GM11168 (cell line): ENCODE data around the gene HEXIM1.

Source experiments
- in situ Hi-C: fragments of 300-500 bp; cut with MboI; formaldehyde crosslinking; loops from one replicate; pipeline ENCODE4 v1.12.0; 2022; ENCODE audit warnings: low sequenced_read_pairs; ENCODE audit not compliant: unreplicated experiment

The HEXIM1 gene

GRCh38 chr17:45128331-45128730 is 19.9 kb upstream of the HEXIM1 start:
- in situ Hi-C loops = no loop called here

GRCh38 chr17:45128989-45129388 is 19.3 kb upstream of the HEXIM1 start:
- in situ Hi-C loops = no loop called here

DNA sequence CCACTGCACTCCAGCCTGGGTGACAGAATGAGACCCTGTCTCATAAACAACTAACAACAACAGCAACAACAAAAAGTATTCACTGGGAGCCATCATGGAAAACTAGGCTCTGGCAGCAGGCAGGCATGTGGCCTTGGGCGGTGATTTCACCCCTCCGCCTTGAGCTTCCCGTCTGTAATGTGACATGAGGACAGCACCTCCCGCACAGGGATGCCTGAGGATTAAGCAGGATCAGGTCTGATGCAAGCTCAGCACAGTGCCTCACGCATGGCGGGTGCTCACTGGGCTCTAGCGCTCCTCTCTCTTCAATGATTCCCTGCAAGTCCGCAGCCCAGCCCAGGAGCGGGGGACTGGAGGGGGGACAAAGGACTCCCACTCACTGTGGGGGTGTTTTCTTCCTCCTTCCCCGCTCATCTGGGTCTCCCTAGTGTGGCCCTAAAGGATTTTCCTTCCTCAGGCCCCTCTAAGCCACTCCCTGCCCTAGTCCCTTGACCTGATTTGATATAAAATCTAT is 18.8 kb upstream of the HEXIM1 start:
- in situ Hi-C loops = no loop called here

DNA sequence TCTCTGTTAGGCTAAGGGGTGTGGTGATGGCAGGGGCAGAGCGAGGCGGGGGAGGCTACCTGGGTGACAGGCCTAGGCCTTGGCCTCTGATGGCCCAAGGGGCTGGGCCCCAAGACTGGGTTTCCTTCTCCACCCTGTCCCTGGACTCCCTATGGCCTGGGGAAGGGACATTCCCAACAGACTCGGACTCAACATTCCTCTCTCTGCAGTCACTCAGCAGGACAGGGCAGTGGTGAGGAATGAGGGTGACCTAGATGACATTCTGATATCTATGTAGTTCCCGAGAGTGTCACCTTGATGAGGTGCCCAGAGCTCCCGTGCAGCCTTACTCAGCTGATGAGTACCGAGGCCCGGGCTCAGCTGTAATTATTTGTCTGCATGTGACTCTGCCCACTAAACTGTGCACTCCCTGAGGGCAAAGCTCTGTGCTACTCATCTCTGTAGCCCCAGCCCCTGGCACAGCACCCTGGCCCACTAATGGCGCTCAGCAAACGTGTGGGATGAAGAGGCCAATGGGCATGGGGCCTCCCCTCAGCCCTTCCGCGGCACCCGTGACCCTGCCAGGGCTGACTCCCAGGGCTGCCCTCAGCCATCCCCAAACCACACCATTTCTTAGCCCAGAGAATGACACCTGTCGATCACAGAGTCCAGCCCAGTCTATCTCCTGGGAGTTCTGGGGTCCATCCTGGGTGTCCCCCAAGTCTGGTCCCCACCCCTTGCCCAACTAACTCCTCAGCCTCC is 18.2 kb upstream of the HEXIM1 start:
- in situ Hi-C loops = no loop called here

GRCh38 chr17:45130681-45131615 is 17.3 kb upstream of the HEXIM1 start:
- in situ Hi-C loops = no loop called here

DNA sequence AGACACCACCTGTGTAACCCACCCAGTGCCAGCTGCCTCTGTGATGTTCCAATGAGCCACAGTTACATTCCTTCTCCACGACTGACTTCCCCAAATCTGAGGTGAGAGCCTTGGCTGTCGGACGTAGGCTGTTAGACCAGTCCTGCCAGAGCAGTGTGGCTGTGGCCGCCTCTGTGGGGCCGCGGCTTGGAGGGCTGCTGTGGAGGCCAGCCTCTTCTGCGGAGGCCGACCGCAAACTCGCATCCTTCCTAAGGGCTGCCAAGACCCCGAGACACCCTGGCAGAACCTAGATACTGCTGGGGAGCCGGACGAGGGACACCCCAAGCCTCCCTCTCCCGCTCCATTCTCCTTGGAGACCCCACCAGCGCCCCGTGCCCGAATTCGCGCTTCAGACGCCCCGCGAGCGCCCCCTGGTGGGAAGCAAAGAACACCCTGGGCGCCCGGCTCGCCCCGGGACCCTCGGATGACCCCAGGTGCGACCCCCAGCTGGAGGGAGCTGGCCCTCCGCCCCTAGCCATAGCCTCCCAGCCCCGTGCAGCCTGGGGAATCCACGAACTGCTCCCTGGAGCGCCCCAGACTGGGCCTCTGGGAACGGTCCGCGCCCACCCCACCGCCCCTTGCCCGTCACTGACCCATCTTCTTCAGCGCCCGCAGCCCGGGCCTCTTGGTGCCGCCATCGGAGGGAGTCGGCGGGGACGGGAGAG is 16.5 kb upstream of the HEXIM1 start:
- in situ Hi-C loops = no loop called here

- in situ Hi-C loops = no loop called here
Observed at GRCh38 chr17:45132320-45132571, 16.0 kb upstream of the HEXIM1 start, which contains the start of gene PLCD3. Gene PLCD3 (minus strand): TSS chr17:45132515. CDS start chr17:45132410, 105 bp downstream.

- in situ Hi-C loops = no loop called here
Observed at GRCh38 chr17:45132572-45133463, 15.5 kb upstream of the HEXIM1 start.

DNA sequence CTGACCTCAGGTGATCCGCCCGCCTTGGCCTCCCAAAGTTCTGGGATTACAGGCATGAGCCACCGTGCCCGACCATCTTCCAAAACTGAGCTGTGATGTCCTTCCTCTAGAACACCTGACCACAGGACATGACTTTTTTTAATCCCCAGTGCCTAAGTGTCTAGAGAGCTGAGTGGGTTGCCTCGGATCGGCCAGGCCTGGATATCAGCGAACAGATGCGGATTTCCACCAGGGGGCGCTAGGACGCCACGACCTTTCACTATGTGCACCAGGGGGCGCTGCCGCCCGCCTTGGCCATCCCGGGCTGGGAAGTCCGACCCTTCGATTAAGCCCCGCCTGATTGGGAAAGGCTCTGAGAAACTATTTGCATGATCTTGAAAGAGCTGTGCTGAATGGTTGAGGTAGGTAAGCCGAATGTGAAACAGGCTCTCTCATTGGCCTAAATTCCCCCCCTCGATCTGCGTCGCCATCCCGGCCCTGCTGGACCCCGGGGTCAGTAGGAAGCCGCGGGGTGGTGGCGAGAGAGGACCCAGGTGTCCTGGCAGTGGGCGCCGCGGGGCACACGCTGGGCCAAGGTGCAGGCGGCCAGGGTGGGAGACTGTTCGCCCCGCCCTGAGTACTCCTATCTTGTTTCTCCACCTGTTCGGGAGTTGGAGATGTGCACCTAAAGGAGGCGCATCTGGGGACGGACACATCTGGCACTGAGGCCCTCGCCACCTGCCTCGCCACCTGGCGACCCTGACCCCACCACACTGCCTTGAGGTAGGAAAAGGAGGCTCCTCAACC is 12.9 kb upstream of the HEXIM1 start, which contains the start of gene ACBD4:
Gene ACBD4, plus strand, starts transcription at position 496 of the 786 bp plus-strand sequence. CDS start 458 bp downstream, outside the sequence.
- in situ Hi-C loops = no loop called here

DNA sequence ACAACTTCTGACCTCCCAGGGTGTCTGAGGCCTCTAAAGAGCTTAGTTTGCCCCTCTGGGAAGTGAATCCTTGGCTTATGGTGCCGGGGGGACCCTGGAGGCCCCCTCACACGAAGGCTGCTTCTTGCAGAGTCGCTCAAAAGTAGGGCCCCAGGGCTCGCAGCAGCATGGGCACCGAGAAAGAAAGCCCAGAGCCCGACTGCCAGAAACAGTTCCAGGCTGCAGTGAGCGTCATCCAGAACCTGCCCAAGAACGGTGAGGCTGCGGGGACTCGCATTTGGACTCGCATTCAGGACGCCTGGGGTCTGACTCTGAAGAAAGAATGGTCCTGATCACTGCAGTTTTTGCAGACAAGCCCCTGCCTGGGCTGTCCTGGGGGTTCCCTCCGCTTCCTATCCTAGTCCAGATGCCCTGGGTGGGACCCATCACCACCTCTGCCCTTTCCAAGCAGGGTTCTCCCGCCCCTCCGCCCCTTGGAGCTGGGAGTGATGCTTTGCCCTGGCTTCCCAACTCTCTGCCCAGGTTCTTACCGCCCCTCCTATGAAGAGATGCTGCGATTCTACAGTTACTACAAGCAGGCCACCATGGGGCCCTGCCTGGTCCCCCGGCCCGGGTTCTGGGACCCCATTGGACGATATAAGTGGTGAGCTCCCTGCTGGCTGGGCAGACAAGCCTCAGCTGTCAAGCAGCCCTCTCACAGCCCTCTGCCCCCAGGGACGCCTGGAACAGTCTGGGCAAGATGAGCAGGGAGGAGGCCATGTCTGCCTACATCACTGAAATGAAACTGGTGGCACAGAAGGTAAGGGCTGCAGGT is 12.1 kb upstream of the HEXIM1 start:
- in situ Hi-C loops = no loop called here

DNA sequence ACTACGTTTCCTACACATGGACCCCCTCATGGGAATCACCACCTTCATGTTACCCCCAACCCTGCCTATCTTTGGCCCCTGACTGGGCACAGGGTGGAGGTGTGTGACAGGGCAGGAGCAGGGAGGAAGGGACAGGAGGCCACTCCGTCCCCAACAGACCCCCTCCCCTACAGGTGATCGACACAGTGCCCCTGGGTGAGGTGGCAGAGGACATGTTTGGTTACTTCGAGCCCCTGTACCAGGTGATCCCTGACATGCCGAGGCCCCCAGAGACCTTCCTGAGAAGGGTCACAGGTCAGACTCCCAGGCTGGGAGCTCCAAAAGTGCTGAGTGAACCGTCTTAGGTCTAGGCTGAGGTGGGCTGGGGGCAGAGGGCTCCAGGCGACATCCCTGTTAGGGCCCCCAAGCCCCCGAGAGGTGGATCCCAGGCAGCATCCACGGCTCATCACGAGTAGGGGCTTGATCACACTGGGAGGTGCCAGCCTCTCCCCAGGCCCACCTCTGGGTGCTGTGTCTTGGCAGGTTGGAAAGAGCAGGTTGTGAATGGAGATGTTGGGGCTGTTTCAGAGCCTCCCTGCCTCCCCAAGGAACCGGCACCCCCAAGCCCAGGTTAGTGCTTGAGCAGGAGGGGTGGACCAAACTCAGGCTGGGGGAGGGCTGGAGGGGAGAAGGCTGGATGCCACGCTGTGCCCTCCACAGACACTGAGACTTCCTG is 11.3 kb upstream of the HEXIM1 start:
- in situ Hi-C loops = no loop called here

GRCh38 chr17:45137561-45138305 is 10.5 kb upstream of the HEXIM1 start:
- in situ Hi-C loops = no loop called here

GRCh38 chr17:45138911-45139532 is 9.3 kb upstream of the HEXIM1 start:
- in situ Hi-C loops = no loop called here

DNA sequence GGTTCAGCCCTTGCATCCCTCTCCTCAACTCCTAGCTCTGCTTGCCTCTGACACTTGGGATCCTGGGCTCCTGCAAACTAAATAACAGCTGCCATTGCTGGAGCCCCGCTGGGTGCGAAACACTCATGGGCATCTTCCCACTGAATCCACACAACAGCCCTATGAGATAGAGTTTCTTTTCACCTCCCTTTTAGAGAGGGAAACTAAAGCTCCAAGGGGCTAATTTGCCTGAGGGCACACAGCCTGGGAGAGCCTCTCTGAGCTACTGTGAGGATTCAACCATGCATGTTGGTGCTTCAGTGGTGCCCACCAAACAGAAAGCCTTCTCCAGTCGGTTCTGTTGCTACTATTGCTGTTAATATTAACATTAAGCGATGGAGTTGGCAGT is 8.7 kb upstream of the HEXIM1 start:
- in situ Hi-C loops = no loop called here

DNA sequence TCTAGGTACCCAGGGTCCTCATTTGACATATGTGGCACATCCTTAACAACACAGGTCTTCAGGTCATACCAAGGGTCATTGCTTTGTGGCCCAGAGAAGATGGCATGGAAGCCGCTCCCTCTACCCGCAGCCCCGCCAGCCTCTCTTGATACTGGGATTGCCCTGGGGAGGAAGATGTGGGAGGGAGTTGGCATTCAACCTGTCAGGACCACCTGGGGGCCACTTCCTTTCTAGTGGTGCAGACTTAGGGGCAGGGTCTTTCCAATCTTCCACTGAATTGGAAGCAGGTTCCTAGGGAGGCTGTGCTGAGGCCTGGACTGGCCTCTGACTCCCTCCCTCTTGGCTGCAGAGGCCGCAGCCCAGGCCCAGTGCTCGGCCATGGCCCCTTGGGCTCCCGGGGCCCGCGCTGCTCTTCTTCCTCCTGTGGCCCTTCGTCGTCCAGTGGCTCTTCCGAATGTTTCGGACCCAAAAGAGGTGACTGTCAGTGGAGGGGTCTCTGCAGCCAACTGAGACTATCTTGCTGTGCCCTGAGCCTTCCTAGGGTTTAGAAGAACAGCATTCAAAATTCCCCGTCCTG is 5.1 kb upstream of the HEXIM1 start:
- in situ Hi-C loops = loop anchor here (10.0 kb wide), 1 partner anchor 52 kb away; no protein-coding TSS in a partner anchor

DNA sequence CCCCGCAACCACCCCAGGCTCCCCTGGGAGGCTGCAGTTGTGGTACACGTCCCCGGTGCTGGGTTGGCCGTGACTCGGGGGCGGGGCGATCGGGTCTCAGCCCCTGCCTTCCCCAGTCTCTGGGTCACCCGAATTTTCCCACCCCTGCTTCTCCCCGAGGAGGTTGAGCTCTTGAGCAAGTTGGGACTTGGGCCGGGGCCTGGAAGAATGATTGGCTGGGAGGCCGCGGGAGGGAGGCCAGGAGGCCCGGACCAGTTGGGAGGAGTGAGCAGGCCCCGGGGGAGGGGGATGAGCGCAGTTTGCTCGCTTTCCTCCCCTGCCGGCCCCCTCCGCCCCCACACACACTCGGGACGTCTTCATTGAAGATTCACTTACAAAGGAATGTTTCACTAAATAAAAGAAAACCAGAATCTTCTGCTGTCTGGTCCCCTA is 4.5 kb upstream of the HEXIM1 start:
- in situ Hi-C loops = loop anchor here (10.0 kb wide), 1 partner anchor 51 kb away; no protein-coding TSS in a partner anchor
